Fibroblast of mammary gland (primary cell): ENCODE measurements around the gene KBTBD13.

Experiments
- DNase-seq: peaks from one replicate; pipeline ENCODE4 v3.0.0-alpha.2; 2010; ENCODE audit warnings: low read depth
- H3K4me3 ChIP-seq: 2 replicates; pipeline ENCODE4 v1.5.1; 2011; ENCODE audit warnings: low read depth, mild to moderate bottlenecking, low read length, moderate library complexity; ENCODE audit not compliant: control insufficient read depth
- TF ChIP-seq, protein P1 (sequence below): conservative IDR thresholded peaks from 2 replicates; pipeline ENCODE4 v1.5.1; 2011; ENCODE audit warnings: low read depth, low read length, inconsistent platforms; ENCODE audit not compliant: control insufficient read depth, insufficient read depth

The KBTBD13 gene

DNA sequence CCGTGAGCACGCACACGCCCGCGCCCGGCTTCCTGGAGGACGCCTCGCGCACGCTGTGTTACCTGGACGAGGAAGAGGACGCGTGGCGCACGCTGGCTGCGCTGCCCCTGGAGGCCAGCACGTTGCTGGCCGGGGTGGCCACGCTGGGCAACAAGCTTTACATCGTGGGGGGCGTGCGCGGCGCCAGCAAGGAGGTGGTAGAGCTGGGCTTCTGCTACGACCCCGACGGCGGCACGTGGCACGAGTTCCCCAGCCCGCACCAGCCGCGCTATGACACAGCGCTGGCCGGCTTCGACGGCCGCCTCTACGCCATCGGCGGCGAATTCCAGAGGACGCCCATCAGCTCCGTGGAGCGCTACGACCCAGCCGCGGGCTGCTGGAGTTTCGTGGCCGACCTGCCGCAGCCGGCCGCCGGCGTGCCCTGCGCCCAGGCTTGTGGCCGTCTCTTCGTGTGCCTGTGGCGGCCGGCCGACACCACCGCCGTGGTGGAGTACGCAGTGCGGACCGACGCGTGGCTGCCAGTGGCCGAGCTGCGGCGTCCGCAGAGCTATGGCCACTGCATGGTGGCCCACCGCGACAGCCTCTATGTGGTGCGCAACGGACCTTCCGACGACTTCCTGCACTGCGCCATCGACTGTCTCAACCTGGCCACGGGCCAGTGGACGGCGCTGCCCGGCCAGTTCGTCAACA lies 890 bp downstream of the KBTBD13 start:
- TF ChIP-seq, protein P1, sequence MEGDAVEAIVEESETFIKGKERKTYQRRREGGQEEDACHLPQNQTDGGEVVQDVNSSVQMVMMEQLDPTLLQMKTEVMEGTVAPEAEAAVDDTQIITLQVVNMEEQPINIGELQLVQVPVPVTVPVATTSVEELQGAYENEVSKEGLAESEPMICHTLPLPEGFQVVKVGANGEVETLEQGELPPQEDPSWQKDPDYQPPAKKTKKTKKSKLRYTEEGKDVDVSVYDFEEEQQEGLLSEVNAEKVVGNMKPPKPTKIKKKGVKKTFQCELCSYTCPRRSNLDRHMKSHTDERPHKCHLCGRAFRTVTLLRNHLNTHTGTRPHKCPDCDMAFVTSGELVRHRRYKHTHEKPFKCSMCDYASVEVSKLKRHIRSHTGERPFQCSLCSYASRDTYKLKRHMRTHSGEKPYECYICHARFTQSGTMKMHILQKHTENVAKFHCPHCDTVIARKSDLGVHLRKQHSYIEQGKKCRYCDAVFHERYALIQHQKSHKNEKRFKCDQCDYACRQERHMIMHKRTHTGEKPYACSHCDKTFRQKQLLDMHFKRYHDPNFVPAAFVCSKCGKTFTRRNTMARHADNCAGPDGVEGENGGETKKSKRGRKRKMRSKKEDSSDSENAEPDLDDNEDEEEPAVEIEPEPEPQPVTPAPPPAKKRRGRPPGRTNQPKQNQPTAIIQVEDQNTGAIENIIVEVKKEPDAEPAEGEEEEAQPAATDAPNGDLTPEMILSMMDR = no peak
- no peak for DNase-seq
- no peak overlapping the region for H3K4me3 ChIP-seq

DNA sequence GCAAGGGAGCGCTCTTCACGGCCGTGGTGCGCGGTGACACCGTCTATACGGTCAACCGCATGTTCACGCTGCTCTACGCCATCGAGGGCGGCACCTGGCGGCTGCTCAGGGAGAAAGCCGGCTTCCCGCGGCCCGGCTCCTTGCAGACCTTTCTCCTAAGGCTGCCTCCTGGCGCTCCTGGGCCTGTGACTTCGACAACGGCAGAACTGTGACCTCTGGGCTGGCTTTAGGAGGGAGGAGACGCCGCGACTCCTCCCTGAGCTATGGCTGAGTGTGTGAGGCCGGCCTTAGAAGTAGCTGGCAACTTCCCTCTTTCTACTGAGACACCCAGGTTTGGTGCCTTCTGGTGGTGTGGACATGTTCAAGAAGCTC lies 1.4 kb downstream of the KBTBD13 start:
- TF ChIP-seq, protein P1 = peak; percentile 54
- H3K4me3 ChIP-seq = no peak overlapping the region
- peak; percentile 65 for DNase-seq

DNA sequence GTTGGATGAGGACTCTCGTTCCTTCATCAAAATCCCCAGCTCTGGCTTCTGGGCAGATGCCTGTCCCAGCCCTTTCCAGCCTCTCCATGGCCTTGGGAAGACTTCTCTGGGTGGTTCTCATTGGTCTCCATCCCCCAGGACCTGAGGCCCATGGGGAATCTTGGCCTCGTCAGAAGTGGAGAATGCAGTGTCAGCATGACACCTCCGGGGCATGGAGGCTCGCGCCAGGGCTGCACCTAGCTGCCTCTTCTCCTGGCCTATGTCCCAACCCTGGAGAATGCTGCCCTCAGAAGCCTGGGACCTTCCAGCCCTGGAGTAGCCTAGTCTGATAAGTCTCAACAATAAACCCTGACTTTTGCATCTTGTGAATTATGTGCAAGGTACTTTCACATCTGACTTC lies 3.0 kb downstream of the KBTBD13 start:
- no peak for DNase-seq
- TF ChIP-seq, protein P1 = no peak
- H3K4me3 ChIP-seq = no peak overlapping the region

DNA sequence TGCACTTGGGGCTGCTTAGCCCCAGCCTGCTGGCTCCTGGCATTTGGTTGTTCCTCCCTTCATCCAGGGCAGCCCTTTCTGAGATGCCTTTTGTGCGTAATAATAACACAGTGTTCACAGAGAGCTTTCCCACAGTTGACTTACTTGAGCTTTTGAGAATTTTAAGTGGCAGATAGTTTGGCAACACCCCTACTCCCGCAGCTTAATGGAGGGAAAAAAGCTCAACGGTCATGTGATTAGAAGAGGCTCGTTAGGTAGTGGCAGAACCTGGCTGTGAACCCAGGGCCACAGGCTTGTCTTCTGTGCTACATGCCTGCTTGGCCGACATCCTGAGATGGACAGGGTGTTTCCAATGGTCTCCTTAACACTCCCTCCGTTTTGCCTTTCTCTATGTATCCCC lies 4.7 kb downstream of the KBTBD13 start:
- DNase-seq = no peak
- TF ChIP-seq, protein P1 = no peak
- H3K4me3 ChIP-seq = no peak overlapping the region

DNA sequence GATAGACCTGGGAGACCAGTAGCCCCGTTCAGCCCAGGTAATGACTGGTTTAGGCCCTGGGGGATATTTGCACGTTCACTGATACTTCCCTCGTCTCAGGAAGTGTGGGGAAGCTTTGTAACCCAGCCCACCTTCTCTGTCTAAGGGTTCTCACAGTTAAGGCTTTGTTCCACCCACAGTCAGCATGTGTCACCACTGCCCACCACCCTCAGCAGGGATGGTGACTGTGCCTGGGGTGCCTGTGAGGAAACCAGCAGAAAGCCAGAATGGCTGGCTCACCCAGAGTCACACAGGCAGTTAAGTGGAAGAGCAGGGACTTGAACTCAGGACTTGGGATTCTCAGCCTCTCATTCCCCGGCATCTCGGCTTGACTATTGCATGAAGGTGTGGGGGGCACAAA lies 5.2 kb downstream of the KBTBD13 start:
- TF ChIP-seq, protein P1 = no peak
- DNase-seq = no peak

DNA sequence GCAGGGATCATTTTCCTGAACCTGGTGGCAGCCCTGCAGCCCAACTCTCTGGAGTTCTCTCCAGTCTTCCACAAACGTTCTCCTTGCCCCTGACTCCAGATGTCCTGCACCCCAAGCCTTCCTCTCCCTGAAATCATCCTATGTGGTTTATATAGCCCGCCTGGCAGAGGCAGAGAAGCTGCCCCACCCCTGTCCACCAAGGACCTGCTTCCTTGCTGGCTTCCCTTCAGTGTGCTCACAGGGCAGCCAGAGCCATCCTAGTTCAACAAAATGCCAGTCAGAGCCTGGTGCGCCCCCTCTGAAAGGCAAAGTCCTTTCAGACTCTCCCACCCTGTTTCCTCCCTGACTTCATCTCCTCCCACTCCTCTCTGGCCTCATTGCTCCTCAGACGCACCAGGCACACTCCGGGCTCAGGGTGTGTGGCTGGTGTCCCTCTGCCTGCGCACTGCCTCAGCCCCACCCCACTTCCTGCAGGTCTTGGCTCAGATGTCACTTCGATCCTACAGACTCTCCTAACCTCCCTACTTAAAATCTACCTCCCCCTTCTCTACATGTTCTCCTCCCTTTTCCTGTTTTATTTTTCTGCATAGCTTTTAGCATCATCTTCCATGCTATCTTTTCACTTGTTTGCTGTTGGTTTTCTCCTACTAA lies 5.9 kb downstream of the KBTBD13 start:
- no peak for DNase-seq
- TF ChIP-seq, protein P1 = no peak
- no peak overlapping the region for H3K4me3 ChIP-seq

More for the DNA sequence above, 5.2 kb downstream of the KBTBD13 start:
- H3K4me3 ChIP-seq = no peak overlapping the region
